Measurements from ENCODE around the gene ADGRG1.

Gene ADGRG1

GRCh38 chr16:57640185-57640584 lies 11.8 kb downstream of the ADGRG1 start:
- H3K27me3 ChIP-seq: no peaks in the 10 kb centered on the region
- peak overlapping the region; percentile 97 for H3K27ac ChIP-seq
- TF ChIP-seq Cebpa-rat (IDR thresholded peaks at IDR 0.05): no peak
- H4K20me1 ChIP-seq: no peaks in the 10 kb centered on the region
- H3K4me2 ChIP-seq: peak overlapping the region; percentile 88
- H3K9ac ChIP-seq: peak overlapping the region; percentile 7; the same call in 1 of the 2 replicates
- H3K36me3 ChIP-seq: no peaks in the 10 kb centered on the region
- H3K4me3 ChIP-seq: peak overlapping the region; percentile 6; the same call in 1 of the 2 replicates
- H3K4me1 ChIP-seq: peaks cover 95% of the 10 kb centered on the region
- H3K9me3 ChIP-seq: no peaks in the 10 kb centered on the region

GRCh38 chr16:57640612-57641011 lies 12.2 kb downstream of the ADGRG1 start:
- peak overlapping the region; percentile 97 for H3K27ac ChIP-seq
- H3K4me1 ChIP-seq: peaks cover 95% of the 10 kb centered on the region
- H3K9ac ChIP-seq: peak overlapping the region; percentile 7; the same call in 1 of the 2 replicates
- H3K9me3 ChIP-seq: no peaks in the 10 kb centered on the region
- peak overlapping the region; percentile 88 for H3K4me2 ChIP-seq
- no peak overlapping the region; the same call in 1 of the 2 replicates for H3K4me3 ChIP-seq
- H4K20me1 ChIP-seq: no peaks in the 10 kb centered on the region
- H3K36me3 ChIP-seq: no peaks in the 10 kb centered on the region
- H3K27me3 ChIP-seq: no peaks in the 10 kb centered on the region
- no peak for TF ChIP-seq Cebpa-rat (IDR thresholded peaks at IDR 0.05)

- no peaks in the 10 kb centered on the region for H3K27me3 ChIP-seq
- no peaks in the 10 kb centered on the region for H4K20me1 ChIP-seq
- no peak overlapping the region for H3K4me3 ChIP-seq
- H3K4me2 ChIP-seq: peak overlapping the region; percentile 88
- peak overlapping the region; percentile 97 for H3K27ac ChIP-seq
- peaks cover 97% of the 10 kb centered on the region for H3K4me1 ChIP-seq
- TF ChIP-seq Cebpa-rat (IDR thresholded peaks at IDR 0.05): no peak
- no peaks in the 10 kb centered on the region for H3K9me3 ChIP-seq
- no peaks in the 10 kb centered on the region for H3K36me3 ChIP-seq
- H3K9ac ChIP-seq: peak overlapping the region; percentile 78; the same call in 1 of the 2 replicates
Observed at GRCh38 chr16:57642160-57643135, 14.0 kb downstream of the ADGRG1 start.

GRCh38 chr16:57643147-57643874 lies 14.9 kb downstream of the ADGRG1 start:
- Histone ChIP-seq H3K4me1 (peaks cover 97% of the 10 kb centered on the region), H3K4me2 (peak overlapping the region; percentile 88), H3K27me3 (no peaks in the 10 kb centered on the region), H3K9ac (peak overlapping the region; percentile 78), H4K20me1 (no peaks in the 10 kb centered on the region), H3K27ac (peak overlapping the region; percentile 97), H3K4me3 (peak overlapping the region; percentile 6; the same call in 1 of the 2 replicates), H3K36me3 (no peaks in the 10 kb centered on the region), H3K9me3 (no peaks in the 10 kb centered on the region)
- no peak for TF ChIP-seq Cebpa-rat (IDR thresholded peaks at IDR 0.05)

GRCh38 chr16:57643910-57644309 lies 15.5 kb downstream of the ADGRG1 start:
- H3K4me1 ChIP-seq: peaks cover 96% of the 10 kb centered on the region
- peak overlapping the region; percentile 97 for H3K27ac ChIP-seq
- H3K9ac ChIP-seq: peak overlapping the region; percentile 78; the same call in 1 of the 2 replicates
- H3K9me3 ChIP-seq: no peaks in the 10 kb centered on the region
- no peaks in the 10 kb centered on the region for H3K27me3 ChIP-seq
- peak overlapping the region; percentile 88 for H3K4me2 ChIP-seq
- H4K20me1 ChIP-seq: no peaks in the 10 kb centered on the region
- H3K4me3 ChIP-seq: no peak overlapping the region
- no peak for TF ChIP-seq Cebpa-rat (IDR thresholded peaks at IDR 0.05)
- H3K36me3 ChIP-seq: no peaks in the 10 kb centered on the region

- Histone ChIP-seq H3K4me2 (peak overlapping the region; percentile 88), H3K9me3 (no peaks in the 10 kb centered on the region), H3K36me3 (no peaks in the 10 kb centered on the region), H3K27ac (peak overlapping the region; percentile 63), H3K4me1 (peaks cover 94% of the 10 kb centered on the region), H3K4me3 (no peak overlapping the region), H4K20me1 (no peaks in the 10 kb centered on the region), H3K27me3 (no peaks in the 10 kb centered on the region), H3K9ac (no peak overlapping the region)
- TF ChIP-seq Cebpa-rat (IDR thresholded peaks at IDR 0.05): no peak
Observed at GRCh38 chr16:57644383-57645014, 16.1 kb downstream of the ADGRG1 start.

DNA sequence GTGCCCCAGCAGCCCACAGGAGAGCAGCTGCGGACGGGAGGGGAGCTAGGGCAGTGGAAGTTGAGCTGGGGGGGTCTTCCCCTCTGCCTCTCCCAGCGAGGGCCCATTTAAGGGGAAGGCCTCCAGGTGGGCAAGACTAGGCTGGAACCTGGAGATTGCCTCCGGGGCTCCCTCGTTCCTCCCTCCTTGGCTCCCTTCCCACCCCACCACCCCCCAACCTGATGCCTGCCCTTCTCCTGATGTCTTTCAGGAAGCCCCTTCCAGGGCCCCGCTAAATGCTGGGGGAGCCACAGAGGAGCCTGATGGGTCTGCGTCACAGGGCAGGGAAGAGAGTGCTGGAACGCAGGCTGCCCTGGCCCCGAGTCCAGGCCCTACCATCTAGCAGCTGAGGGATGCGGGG lies 16.7 kb downstream of the ADGRG1 start:
- Histone ChIP-seq H3K9me3 (no peaks in the 10 kb centered on the region), H4K20me1 (no peaks in the 10 kb centered on the region), H3K27ac (peak overlapping the region; percentile 63), H3K27me3 (no peaks in the 10 kb centered on the region), H3K4me3 (no peak overlapping the region), H3K4me2 (peak overlapping the region; percentile 88), H3K9ac (peak overlapping the region; percentile 2), H3K36me3 (no peaks in the 10 kb centered on the region), H3K4me1 (peaks cover 94% of the 10 kb centered on the region)
- TF ChIP-seq Cebpa-rat (IDR thresholded peaks at IDR 0.05): no peak

GRCh38 chr16:57645691-57646387 lies 17.4 kb downstream of the ADGRG1 start:
- peak overlapping the region; percentile 2; the same call in 1 of the 2 replicates for H3K9ac ChIP-seq
- peak overlapping the region; percentile 63 for H3K27ac ChIP-seq
- H4K20me1 ChIP-seq: no peaks in the 10 kb centered on the region
- H3K27me3 ChIP-seq: no peaks in the 10 kb centered on the region
- H3K36me3 ChIP-seq: no peaks in the 10 kb centered on the region
- no peaks in the 10 kb centered on the region for H3K9me3 ChIP-seq
- TF ChIP-seq Cebpa-rat (IDR thresholded peaks at IDR 0.05): no peak
- peak overlapping the region; percentile 88 for H3K4me2 ChIP-seq
- H3K4me1 ChIP-seq: peaks cover 91% of the 10 kb centered on the region
- H3K4me3 ChIP-seq: no peak overlapping the region

Data from BLaER1 (cell line).